ENCODE results near the gene HK3.

HK3 gene

GRCh38 chr5:176938472-176938871 is 39.3 kb upstream of the HK3 start:
- TF ChIP-seq CTCF (IDR thresholded peaks at IDR 0.05; ENCODE audit: insufficient read depth, low read depth, low read length, missing control alignments), result no peak
- no peak for DNase-seq (ENCODE audit: low read depth)
- H3K4me3 ChIP-seq (ENCODE audit: low read length), result no peak overlapping the region

GRCh38 chr5:176935017-176935416 is 35.9 kb upstream of the HK3 start:
- no peak for TF ChIP-seq CTCF (IDR thresholded peaks at IDR 0.05; ENCODE audit: insufficient read depth, low read depth, low read length, missing control alignments)
- no peak overlapping the region for H3K4me3 ChIP-seq (ENCODE audit: low read length)

GRCh38 chr5:176934309-176934930 is 35.3 kb upstream of the HK3 start:
- no peak for TF ChIP-seq CTCF (IDR thresholded peaks at IDR 0.05; ENCODE audit: insufficient read depth, low read depth, low read length, missing control alignments)
- no peak overlapping the region for H3K4me3 ChIP-seq (ENCODE audit: low read length)
- DNase-seq (ENCODE audit: low read depth), result peak; percentile 49

More at GRCh38 chr5:176935017-176935416, 35.9 kb upstream of the HK3 start:
- DNase-seq (ENCODE audit: low read depth), result no peak

- TF ChIP-seq CTCF (IDR thresholded peaks at IDR 0.05; ENCODE audit: insufficient read depth, low read depth, low read length, missing control alignments), result no peak
- no peak overlapping the region for H3K4me3 ChIP-seq (ENCODE audit: low read length)
- DNase-seq (ENCODE audit: low read depth), result no peak
Measured at GRCh38 chr5:176929654-176930053, 30.5 kb upstream of the HK3 start.

GRCh38 chr5:176927562-176927961 is 28.4 kb upstream of the HK3 start:
- peak; percentile 56 for DNase-seq (ENCODE audit: low read depth)
- TF ChIP-seq CTCF (IDR thresholded peaks at IDR 0.05; ENCODE audit: insufficient read depth, low read depth, low read length, missing control alignments), result no peak
- no peak overlapping the region for H3K4me3 ChIP-seq (ENCODE audit: low read length)

GRCh38 chr5:176922817-176923216 is 23.7 kb upstream of the HK3 start:
- TF ChIP-seq CTCF (IDR thresholded peaks at IDR 0.05; ENCODE audit: insufficient read depth, low read depth, low read length, missing control alignments), result no peak
- no peak overlapping the region for H3K4me3 ChIP-seq (ENCODE audit: low read length)
- no peak for DNase-seq (ENCODE audit: low read depth)

GRCh38 chr5:176921714-176922113 is 22.6 kb upstream of the HK3 start:
- no peak for TF ChIP-seq CTCF (IDR thresholded peaks at IDR 0.05; ENCODE audit: insufficient read depth, low read depth, low read length, missing control alignments)
- no peak for DNase-seq (ENCODE audit: low read depth)
- no peak overlapping the region for H3K4me3 ChIP-seq (ENCODE audit: low read length)
